ENCODE data around the gene CRADD.
"Not testable (repeated sequence)": the region's sequence is repeated elsewhere in the genome, so short reads cannot be mapped to it uniquely, and the experiment has no call there.

CRADD gene

DNA sequence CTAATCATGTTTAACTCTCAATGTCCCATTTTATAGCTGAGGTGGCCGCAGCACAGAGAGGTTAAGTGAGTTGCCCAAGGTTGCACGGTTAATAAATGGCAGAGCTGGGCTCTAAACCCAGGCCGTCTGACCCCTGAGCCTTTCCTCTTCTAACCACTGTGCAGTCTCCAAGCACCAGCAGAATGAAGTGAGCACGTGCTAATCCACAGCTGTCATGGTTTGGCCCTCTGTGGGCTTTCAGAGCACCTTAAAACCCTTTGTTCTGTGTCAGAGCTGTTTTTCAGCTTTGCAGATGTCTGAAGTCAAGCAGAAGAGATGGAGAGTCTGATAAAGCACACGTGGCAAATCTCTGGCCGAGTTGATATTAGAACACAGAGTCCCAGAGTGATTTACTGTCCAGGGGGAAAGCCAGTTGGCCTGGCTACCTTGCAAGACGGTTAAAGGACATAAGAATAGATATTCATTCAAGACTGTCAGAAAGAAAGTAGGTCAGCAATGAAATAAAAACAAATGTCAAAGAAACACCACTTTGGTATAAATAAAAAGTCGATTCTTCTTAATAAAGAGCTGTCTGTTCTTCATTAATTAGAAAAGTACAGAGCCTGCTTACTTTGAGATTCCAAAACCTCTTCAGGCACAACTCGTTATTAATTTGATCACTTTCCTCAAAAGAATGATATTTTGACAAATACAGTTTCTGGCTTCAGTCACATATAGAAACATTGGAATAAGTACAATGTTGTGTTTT lies 107.3 kb downstream of the CRADD start:
- DNase-seq (ENCODE audit: low read depth), result no peak

DNA sequence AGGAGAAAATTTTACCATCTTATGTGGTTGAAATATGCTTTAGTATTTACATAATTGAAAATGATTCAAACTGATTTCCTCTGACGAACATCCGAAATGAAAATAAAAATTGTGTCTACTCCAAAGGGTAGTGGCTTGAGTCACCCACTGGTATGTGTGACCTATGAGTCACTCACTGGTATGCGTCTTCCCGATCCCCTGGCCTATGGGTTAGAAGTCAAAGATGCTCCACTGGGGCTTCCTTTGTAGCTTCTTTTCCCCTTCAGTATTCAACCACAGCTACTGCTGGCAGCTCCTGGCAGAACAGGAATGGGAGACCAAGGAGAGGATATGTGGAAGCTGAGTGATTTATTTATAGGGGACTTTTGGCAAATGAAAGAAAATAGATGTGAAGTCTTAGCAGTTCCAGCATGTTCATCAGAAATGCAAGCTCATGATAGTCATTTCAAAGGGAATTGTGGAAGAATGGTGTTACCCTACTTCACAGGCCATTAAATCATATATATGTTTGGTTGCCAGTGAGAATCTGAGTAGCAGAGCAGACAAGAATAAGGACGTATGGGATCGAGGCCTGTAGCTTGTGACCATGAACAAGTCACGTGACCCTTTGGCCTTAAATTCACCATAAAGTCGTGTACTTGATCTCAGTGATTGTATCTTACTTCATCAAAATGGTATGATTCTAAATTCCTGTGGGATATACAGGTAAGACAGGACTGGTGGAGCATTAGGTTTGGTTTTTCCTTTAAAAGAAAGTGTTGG lies 108.3 kb downstream of the CRADD start:
- peak; percentile 84 for DNase-seq (ENCODE audit: low read depth)

DNA sequence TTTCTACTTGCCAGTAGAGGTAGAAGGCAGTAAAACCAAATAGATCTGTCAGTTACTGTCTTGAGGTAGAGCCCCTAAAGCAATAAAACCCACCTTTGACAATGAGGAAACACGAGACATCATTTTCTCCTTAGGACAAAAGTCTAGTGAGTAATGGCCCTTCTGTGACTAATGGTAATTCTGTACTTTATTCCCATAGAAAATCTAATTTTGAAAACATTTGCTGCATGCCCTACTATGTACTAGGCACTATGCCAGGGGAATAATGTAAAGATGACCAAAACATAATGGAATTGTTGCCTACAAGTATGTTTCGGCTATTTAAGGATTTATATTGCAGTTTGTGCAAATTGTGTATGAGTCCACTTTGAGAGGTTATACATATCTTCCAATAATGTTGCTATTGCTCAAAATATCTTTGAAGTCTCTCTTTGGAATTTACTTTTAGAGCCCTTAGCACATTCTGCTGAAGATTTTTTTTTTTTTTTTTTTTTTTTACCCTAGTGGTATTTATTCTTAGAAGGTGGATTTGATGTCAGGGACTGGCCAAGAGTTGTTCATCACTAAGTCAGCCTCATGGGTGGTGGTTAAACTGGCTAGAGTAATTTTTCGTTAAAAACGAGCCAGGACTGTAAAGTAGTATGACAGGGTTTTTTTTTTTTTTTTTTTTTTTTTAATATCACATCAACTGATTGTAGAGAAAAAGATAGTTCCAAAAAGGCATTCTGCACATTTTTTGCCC lies 109.7 kb downstream of the CRADD start:
- no peak for DNase-seq (ENCODE audit: low read depth)

DNA sequence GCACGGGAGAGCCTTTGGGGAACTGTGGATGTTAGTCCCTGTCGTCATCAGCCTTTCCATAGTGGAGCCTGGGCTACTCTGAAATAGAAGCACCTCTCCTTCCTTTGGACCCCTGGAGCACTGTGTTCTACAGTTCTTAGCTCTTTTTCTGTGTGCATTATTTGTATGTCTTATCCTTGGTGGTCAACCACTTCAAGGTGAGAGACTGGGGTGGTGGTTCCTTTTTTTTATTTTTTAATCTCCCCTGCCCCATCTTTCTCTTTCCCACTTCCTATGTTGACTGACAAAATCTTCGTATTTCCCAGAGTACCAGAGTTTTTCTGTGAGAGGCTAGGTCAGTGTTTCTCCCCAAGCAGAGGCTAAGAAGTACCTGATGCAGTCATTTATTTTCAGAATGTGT lies 111.7 kb downstream of the CRADD start:
- DNase-seq (ENCODE audit: low read depth), result no peak

DNA sequence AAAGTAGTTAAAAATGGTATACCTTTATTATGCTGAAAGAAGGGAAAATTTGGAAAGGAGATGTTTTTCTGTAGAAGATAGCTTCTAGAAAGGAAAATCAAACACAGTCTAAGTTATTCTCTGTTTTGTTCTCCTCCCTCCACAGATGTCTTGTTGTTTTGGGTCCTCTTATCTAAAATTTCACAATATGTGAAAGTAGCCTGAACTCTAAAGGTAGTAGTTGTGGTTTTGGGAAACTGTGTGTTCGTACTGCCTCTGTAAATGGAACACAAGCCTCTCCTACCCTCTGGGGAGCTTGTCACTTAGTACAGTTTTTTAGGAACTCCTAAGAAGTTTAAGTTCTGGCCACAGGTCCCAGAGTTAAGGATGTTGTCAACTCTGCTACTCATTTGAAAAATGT lies 112.6 kb downstream of the CRADD start:
- DNase-seq (ENCODE audit: low read depth), result no peak

DNA sequence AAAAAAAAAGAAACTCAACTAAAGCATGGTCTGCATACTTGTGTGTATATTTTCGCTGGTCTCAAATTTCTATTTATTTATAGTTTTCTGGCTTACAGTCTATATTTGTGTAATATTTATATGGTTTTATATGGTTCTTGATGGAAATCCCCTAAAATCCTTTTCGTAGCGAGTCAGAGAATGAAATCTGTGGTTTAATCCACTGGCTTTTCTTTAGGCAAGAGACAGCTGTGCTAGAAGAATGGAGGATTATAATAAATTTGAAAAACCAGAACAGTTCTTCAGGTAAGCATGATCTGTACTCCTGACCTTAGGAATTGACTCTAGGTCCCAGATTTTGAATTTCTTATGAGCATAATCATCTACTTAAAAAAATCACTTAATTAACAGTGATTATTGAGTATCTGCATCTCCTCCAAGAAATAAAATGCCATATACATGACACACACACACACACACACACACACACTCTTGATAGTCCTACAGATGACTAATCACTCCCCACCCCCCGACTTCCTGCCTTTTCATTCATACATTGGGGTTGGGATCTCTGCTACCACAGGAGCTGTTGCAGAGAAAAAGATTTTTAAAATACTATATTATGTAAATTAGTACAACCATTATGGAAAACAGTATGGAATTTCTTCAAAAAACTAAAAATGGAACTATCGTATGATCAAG lies 113.4 kb downstream of the CRADD start:
- DNase-seq (ENCODE audit: low read depth), result no peak

DNA sequence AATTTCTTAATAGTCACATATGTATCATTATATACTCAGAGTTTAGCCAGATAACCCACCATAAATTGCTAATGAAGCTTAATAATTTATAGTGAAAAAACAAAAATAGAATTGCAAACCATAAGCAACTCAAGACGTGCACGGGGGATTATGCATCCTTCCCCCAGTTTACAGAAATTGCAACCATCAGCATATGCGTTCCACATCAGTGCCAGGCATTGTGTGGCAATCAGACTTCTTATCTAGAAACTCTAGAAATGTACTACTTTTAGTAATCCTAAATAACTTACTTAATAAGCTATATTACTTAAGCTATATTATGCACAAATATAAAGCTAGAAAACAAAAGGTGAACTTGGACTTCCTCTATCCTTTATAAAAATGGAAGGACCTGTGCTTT lies 115.8 kb downstream of the CRADD start:
- DNase-seq (ENCODE audit: low read depth), result no peak

DNA sequence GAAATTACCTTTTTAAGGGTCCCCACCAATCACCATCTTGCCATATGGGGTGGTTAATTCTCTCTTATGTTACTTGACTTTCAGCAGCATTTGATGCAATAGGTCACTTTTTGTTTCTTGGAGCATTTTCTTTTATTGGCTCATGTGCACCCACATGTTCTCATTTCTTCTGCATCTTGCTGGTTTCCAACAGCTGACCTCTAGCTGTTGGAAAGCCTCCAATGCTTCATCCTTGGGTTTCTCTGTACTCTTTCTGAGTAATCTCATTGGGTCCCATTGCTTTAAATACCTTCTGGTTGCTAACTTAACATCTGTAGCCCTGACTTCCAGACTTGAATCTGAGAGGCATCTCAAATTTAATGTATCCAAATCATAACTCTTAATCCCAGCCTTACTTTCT lies 116.8 kb downstream of the CRADD start:
- DNase-seq (ENCODE audit: low read depth), result no peak

DNA sequence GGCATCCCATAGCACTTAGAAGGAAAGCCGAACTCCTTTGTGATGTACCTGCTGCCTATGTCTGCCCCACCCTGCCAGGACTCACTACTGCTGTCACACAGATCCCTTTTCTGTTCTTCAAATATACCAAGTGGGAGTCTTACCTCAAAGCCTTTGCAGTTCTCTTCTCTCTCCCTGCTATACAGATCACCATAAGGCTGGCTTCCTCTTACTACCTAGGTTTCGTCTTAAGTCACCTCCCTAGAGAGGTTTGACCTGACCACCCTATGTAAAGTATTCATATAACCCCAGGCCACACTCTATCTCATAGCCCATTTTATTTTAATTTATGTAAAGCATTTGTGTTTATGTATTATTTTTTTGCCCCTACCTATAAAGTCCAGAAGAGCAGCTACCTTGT lies 117.6 kb downstream of the CRADD start:
- DNase-seq (ENCODE audit: low read depth), result no peak

DNA sequence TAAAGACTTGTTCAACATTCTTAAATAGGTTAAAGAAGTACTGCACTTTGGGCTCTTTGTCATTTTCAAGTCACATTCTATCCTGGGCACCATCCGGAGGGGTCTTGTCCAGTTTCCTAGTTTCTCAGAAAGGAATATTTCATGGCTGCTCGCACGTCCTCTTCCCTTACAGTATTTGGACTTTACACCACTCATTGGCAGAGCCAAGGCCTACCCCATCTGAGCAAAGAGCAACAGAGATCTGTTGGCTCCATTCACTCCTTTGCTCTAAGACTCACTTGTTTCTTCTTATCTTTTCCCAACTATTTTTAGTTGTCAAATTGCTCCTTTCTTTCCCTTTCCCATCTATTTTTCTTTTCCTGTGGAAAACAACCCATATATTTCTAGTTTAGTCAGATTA lies 118.2 kb downstream of the CRADD start:
- DNase-seq (ENCODE audit: low read depth), result no peak

DNA sequence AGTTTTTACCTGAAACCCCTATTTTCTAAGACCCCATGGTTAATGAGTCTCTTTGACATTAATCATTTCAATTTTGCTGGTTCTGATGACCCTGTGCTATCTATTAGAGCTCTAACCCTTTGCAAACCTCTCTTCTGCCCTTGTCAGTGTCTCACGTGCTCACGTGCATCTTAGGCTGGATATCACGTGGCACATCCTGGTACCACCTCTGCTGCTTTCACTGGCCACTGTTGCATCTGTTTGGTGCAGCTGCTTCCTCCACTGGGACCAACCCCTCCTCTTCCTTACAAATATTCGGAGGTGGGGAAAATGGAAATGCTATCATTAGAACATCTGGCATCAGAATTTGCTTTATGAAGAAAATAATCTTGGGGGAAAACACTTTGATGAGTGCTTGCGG lies 119.6 kb downstream of the CRADD start:
- DNase-seq (ENCODE audit: low read depth), result no peak

DNA sequence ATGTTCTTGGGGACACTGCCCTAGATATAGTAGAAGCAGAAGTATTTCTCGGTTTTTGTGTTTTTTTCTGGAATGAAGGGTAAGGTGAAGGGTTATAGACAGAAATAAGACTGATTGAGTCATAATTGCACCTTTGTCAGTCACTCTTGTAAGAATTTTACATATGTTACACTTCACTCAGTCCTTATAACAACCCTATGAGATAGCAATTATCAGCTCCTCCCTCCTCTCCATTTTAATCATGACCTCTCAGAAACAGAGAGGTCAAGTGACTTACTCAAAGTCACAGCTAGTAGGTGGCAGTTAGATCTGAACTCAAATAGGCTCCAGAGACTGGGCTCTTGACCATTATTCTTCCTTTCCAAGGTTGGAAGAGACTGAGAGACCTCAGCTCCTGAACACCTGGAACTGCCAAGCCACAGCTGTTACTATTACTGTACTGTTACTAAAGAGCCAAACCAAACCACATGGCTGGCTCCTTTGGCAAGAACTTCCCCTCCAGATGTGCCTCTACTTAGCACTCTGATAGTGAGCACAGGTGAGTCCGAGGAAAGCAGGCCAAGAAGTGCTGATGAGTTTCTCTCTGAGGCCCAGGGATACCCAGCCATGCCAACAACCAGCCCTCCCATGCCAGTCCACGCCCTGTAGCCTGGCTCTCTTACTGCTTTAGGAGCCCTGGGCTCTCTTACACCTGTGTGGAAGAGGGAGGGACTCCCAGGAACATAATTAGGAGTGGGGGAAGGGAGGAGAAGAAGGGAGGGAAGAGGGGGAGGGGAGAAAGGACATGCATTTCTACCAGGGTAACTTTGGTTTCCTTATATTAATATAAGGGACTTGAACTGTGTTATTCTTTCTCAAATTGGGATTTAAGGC lies 121.3 kb downstream of the CRADD start:
- DNase-seq (ENCODE audit: low read depth), result no peak

DNA sequence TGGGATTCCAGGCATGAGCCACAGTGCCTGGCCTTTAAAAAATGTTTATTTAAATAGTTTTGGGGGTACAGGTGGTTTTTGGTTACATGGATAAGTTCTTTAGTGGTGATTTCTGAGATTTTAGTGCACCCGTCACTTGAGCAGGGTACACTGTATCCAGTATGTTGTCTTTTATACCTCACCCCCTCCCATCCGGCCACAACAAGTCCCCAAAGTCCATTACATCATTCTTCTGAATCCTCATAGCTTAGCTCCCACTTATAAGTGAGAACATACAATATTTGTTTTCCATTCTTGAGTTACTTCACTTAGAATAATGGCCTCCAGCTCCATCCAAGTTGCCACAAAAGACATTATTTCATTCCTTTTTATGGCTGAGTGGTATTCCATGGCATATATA lies 124.5 kb downstream of the CRADD start:
- DNase-seq (ENCODE audit: low read depth), result not testable (repeated sequence)

DNA sequence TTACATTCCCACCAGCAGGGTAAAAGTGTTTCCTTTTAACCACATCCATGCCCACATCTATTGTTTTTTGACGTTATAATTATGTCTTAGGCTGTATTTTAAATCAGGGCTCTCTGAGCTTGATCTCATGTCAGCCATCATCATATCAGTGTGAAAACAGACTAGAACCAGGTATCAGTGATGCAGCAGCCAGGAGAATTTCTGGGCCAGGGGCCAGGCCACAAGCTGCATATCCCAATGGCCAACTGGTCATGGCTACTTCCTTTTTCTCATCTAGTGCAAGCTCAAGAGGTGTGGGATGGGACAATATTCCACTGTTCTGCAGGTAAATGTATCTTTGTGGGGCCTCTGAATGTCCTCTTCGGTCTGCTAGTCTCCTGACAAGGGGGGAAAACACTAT lies 125.1 kb downstream of the CRADD start:
- no peak for DNase-seq (ENCODE audit: low read depth)

DNA sequence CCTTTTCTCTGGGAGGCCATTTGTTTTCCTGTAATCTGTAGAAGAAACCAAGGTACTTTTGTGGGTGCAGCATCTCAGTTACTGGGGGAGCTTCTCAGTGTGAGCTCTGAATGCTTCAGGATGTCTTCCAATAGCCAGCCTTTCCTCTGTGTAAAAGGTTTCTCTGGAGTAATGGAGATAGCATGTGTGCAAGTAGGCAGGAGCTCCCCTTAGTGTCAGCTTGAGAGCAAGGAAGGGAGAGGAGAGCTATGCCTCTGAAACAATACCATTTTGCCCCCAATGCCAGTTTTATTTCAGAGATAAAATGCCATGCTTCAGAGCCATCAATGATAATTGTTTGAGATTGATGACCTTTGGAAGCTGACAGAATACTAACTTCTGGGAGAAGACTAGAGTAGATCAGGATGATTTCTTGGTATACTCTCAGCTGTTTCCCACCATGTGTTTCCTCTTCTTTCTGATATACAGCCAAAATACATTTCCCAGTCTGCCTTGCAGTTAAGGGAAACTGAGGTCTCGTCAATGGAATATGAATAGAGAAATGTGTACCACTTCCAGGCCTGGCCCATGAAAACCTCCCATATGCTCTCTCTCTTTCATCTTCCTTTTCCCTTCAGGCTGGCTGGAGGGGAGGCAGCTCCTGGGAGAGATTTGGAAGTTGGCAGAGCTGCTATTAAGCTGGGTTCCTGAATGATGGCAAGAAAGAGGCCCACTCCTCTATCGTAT lies 125.7 kb downstream of the CRADD start:
- DNase-seq (ENCODE audit: low read depth), result no peak

DNA sequence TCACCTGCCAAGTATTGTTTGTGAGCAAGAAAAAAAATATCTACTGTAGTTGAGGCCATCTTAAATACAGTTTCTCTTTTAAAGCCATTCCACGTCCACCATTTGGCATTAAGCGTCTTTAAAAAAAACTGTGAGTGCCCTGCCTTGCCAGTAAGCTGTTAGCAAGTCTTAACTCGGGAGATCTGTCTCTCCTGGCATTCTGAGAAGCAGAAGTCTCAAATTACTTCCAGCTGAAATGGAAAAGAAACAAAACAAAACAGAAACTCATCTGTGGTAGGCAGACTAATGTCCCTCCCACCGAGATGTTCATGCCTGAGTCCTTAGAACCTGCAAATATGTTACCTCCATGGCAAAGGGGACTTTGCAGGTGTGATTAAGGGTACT lies 126.2 kb downstream of the CRADD start:
- DNase-seq (ENCODE audit: low read depth), result peak; percentile 75

DNA sequence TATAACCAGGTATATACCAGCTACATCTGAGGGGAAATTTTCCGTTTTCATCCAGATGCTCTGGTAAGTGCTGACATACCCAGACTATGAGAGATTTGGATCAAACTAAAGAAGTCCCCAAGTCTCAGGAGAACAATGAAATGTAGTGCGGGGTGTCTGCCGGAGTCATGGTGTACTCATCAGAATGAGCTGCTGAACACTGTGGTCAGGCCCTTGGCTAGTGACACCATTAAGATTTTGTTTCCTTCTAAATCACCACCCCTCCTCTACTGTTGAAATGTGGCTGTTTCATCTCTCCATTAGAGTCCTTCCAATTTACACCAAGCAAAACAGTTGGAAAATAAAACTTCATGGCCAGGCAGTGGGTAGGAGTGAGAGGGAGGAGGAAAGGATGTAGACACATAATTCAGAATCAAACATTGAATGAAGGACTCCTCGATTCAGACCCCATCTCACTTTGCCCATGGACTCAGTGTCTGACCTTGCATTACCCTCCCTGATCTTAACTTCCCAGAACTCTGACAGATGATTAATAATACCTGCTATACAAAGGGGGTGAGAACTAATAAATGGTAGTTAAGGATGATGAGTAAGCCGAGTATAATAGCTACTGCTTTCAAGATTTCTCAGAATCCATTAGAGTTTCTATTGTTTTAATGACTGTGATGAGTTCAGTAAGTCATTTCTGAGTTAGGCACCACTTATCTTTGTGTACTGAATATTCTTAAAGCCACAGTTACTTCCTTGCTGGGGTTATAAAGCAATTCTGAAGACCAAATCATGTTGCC lies 127.4 kb downstream of the CRADD start:
- DNase-seq (ENCODE audit: low read depth), result no peak

DNA sequence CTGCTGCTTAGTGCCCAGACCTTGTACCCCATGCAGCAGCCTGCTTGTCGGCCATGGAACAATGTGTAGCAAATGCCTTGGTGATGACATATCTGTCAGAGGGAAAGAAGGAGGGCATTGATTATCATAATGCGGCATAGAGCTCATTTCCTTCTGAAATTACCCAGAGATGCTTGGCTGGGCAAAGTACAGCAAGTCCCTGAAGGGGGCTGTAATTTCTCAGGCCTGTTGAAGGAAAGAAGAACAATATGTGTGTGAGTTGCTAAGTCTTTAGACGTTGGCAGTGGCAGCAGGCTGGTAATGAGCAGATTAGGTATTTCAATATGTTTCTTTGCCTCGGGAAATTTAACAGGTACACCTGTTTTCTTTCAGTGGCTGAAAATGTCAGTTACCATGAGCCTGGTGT lies 128.6 kb downstream of the CRADD start:
- DNase-seq (ENCODE audit: low read depth), result no peak

DNA sequence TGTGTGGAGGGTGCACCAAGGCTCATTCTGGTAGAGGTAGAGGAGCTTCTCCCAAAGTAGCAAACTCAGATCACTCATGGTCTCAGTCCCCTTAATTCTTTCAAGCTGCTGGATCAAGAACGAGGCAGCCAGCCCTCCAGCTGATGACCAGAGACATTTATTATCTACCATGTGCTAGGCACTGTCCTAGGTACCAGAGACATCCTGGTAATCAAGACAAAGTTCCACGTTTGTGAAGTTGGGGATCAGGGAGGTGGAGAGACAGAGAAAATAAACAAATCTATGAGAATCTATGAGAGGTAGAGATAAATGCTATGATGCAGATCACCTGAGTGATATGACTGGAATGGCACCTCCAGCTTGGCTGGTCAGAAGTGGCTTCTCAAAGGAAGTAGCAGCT lies 130.2 kb downstream of the CRADD start:
- DNase-seq (ENCODE audit: low read depth), result no peak
